Hepatocyte (in vitro differentiated cells): ENCODE data around the gene AAGAB.

Source experiments
- CTCF ChIP-seq: fragments of 200-600 bp; sonication (generic); IDR thresholded peaks from 2 replicates; pipeline ENCODE4 v1.5.1; 2016; ENCODE audit warnings: antibody characterized with exemption, mild to moderate bottlenecking; ENCODE audit not compliant: poor library complexity
- EZH2 ChIP-seq: fragments of 200-600 bp; sonication (generic); IDR thresholded peaks from 2 replicates; pipeline ENCODE4 v1.6.1; 2016; ENCODE audit warnings: antibody characterized with exemption, mild to moderate bottlenecking, borderline replicate concordance

GRCh38 chr15:67152429-67152828 is 102.0 kb downstream of the AAGAB start:
- TF ChIP-seq CTCF (no peak), EZH2 (no peak)
